ENCODE measurements around the gene KRTAP1-1.

DNA sequence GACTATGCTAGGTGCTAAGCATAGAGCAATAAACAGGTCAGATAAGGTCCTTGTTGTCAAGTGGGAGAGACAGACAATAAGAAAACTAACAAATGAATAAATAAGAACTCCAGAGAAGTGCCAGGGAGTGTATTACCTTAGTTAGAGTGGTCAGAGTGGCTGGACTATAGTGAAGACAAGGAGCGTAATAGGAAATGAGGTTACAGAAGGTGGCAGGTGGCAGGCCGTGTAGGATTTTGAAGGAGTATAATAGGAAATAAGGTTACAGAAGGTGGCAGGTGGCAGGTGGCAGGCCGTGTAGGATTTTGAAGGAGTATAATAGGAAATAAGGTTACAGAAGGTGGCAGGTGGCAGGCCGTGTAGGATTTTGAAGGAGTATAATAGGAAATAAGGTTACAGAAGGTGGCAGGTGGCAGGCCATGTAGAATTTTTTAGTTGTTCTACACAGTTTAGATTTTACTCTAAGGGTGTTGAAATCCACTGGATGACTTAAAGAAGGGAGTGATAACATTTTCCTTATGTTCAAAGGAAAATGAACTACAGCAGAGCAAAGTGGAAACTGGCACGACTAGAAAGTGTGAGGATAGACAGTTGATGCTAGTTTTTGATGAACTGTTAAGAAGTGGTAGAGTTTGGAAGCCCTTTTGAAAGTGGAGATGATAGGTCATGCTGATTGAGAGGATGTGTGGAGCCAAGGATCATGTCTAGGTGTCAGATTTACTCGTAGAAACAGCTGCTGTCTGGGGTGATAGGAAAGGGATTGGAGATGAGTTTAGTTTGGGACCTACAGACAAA is 28.7 kb downstream of the KRTAP1-1 start:
- TF ChIP-seq POLR2AphosphoS5 (IDR thresholded peaks at IDR 0.05; ENCODE audit: low read depth, low read length) (no peak), POLR2A (IDR thresholded peaks at IDR 0.05; ENCODE audit: low read depth, low read length) (no peak), TAF1 (IDR thresholded peaks at IDR 0.05; ENCODE audit: borderline replicate concordance, low read depth, low read length) (no peak)

All from GM12892 (cell line).